A673 (cell line): ENCODE measurements around the gene ITIH2.

ENCODE experiments used
- CTCF ChIP-seq: fragments of 300-800, 200-600 bp; sonication (generic); conservative IDR thresholded peaks from 2 replicates; pipeline ENCODE4 v1.5.1; 2017; ENCODE audit warnings: low read depth, mild to moderate bottlenecking, antibody characterized with exemption, low read length, moderate library complexity, mixed read lengths
- EZH2 ChIP-seq: fragments of 200-600 bp; sonication (generic); IDR thresholded peaks from 2 replicates; pipeline ENCODE4 v1.6.1; 2017; ENCODE audit warnings: borderline replicate concordance, low read depth, mild to moderate bottlenecking, mixed read lengths, antibody characterized with exemption, low read length; ENCODE audit not compliant: poor library complexity, severe bottlenecking

GRCh38 chr10:7708832-7709231 is 5.7 kb downstream of the ITIH2 start:
- TF ChIP-seq CTCF (no peak), EZH2 (no peak)
